H9 (cell line): ENCODE results near the gene ADGRD1. TPM values are rescaled to one million over a fixed set of nuclear protein-coding genes. Genes with fewer than 3 reads are reported as not detected.

ENCODE experiments used
- DNase-seq: peaks from one replicate; pipeline ENCODE4 v3.0.0-alpha.2; 2017
- H2AFZ ChIP-seq: one replicate; pipeline ENCODE4 v1.6.1; 2013; ENCODE audit warnings: mild to moderate bottlenecking, low read length, control low read depth, moderate library complexity
- H2AK5ac ChIP-seq: 2 replicates; pipeline ENCODE4 v1.6.1; 2013; ENCODE audit warnings: low read length, control low read depth, mixed read lengths; ENCODE audit not compliant: insufficient read length
- H2BK120ac ChIP-seq: one replicate; pipeline ENCODE4 v1.6.1; 2013; ENCODE audit warnings: low read depth, mild to moderate bottlenecking, low read length, control low read depth, inconsistent platforms; ENCODE audit not compliant: poor library complexity, severe bottlenecking
- H2BK12ac ChIP-seq: 2 replicates; pipeline ENCODE4 v1.6.1; 2013; ENCODE audit warnings: low read length, control low read depth, mixed read lengths, low read depth; ENCODE audit not compliant: insufficient read length
- H2BK15ac ChIP-seq: 2 replicates; pipeline ENCODE4 v1.6.1; 2013; ENCODE audit warnings: low read depth, low read length, control low read depth
- H2BK20ac ChIP-seq: one replicate; pipeline ENCODE4 v1.6.1; 2013; ENCODE audit warnings: low read depth, mild to moderate bottlenecking, low read length, control low read depth, inconsistent platforms; ENCODE audit not compliant: poor library complexity, severe bottlenecking
- H2BK5ac ChIP-seq: 2 replicates; pipeline ENCODE4 v1.6.1; 2013; ENCODE audit warnings: low read length, control low read depth, mixed read lengths; ENCODE audit not compliant: insufficient read length
- H3K14ac ChIP-seq: 2 replicates; pipeline ENCODE4 v1.6.1; 2013; ENCODE audit warnings: low read length, control low read depth; ENCODE audit not compliant: insufficient read depth
- H3K18ac ChIP-seq: 2 replicates; pipeline ENCODE4 v1.6.1; 2013; ENCODE audit warnings: low read depth, mild to moderate bottlenecking, mixed read lengths, low read length, control low read depth; ENCODE audit not compliant: insufficient read length
- H3K23ac ChIP-seq: 2 replicates; pipeline ENCODE4 v1.6.1; 2013; ENCODE audit warnings: low read length, control low read depth, mixed read lengths, low read depth; ENCODE audit not compliant: insufficient read length
- H3K23me2 ChIP-seq: 2 replicates; pipeline ENCODE4 v1.6.1; 2013; ENCODE audit warnings: low read depth, mild to moderate bottlenecking, mixed read lengths, low read length, control low read depth; ENCODE audit not compliant: insufficient read length, poor library complexity, severe bottlenecking
- H3K27ac ChIP-seq: 2 replicates; pipeline ENCODE4 v1.5.1; 2013; ENCODE audit warnings: low read length, control low read depth, mixed read lengths, low read depth; ENCODE audit not compliant: insufficient read length
- H3K27me3 ChIP-seq: 2 replicates; pipeline ENCODE4 v1.6.1; 2013; ENCODE audit warnings: low read length, control low read depth, inconsistent platforms; ENCODE audit not compliant: insufficient read depth
- H3K4ac ChIP-seq: 2 replicates; pipeline ENCODE4 v1.6.1; 2013; ENCODE audit warnings: low read depth, mild to moderate bottlenecking, control low read depth, inconsistent platforms, low read length, moderate library complexity
- H3K4me1 ChIP-seq: 2 replicates; pipeline ENCODE4 v1.6.1; 2013; ENCODE audit warnings: low read length, control low read depth, inconsistent platforms; ENCODE audit not compliant: insufficient read depth
- H3K4me2 ChIP-seq: 2 replicates; pipeline ENCODE4 v1.6.1; 2013; ENCODE audit warnings: low read length, control low read depth, mixed read lengths; ENCODE audit not compliant: insufficient read length, insufficient read depth
- H3K56ac ChIP-seq: 2 replicates; pipeline ENCODE4 v1.6.1; 2013; ENCODE audit warnings: low read depth, mild to moderate bottlenecking, mixed read lengths, low read length, control low read depth; ENCODE audit not compliant: insufficient read length
- H3K79me1 ChIP-seq: 2 replicates; pipeline ENCODE4 v1.6.1; 2013; ENCODE audit warnings: low read depth, mild to moderate bottlenecking, moderate library complexity, low read length, control low read depth, inconsistent platforms; ENCODE audit not compliant: insufficient read depth, poor library complexity, severe bottlenecking
- H3K79me2 ChIP-seq: 2 replicates; pipeline ENCODE4 v1.6.1; 2013; ENCODE audit warnings: low read length, control low read depth, inconsistent platforms; ENCODE audit not compliant: insufficient read depth
- H3K9ac ChIP-seq: 2 replicates; pipeline ENCODE4 v1.6.1; 2013; ENCODE audit warnings: low read length, control low read depth, mixed read lengths; ENCODE audit not compliant: insufficient read length; ENCODE audit errors: extremely low read depth
- H3K9me3 ChIP-seq: one replicate; pipeline ENCODE4 v1.6.1; 2013; ENCODE audit warnings: low read depth, low read length, inconsistent platforms; ENCODE audit not compliant: control insufficient read depth
- H3T11ph ChIP-seq: one replicate; pipeline ENCODE4 v1.6.1; 2013; ENCODE audit warnings: mild to moderate bottlenecking, low read length, control low read depth, inconsistent platforms
- H4K20me1 ChIP-seq: one replicate; pipeline ENCODE4 v1.6.1; 2013; ENCODE audit not compliant: control insufficient read depth, insufficient read length, insufficient read depth
- H4K5ac ChIP-seq: 2 replicates; pipeline ENCODE4 v1.6.1; 2013; ENCODE audit warnings: low read depth, mild to moderate bottlenecking, mixed read lengths, low read length, control low read depth; ENCODE audit not compliant: insufficient read length
- H4K8ac ChIP-seq: replicated peaks from 2 replicates; pipeline ENCODE4 v1.6.1; 2013; ENCODE audit warnings: low read length, control low read depth, mixed read lengths, low read depth; ENCODE audit not compliant: insufficient read length
- H4K91ac ChIP-seq: 2 replicates; pipeline ENCODE4 v1.6.1; 2013; ENCODE audit warnings: low read depth, mild to moderate bottlenecking, moderate library complexity, mixed read lengths, low read length, control low read depth; ENCODE audit not compliant: insufficient read length
- H3K27ac Mint-ChIP-seq, 3 experiments: 2 replicates in 2 of 3; 3 replicates in 1 of 3; pipeline ENCODE4 v1.8.0; 2020 to 2021; ENCODE audit warnings: mixed read lengths in 3 of 3, mild to moderate bottlenecking in 1 of 3, moderate library complexity in 1 of 3
- H3K27me3 Mint-ChIP-seq: 2 replicates; pipeline ENCODE4 v1.8.0; 2021; ENCODE audit warnings: low read depth, mild to moderate bottlenecking, moderate library complexity, mixed read lengths
- H3K36me3 Mint-ChIP-seq, 3 experiments: 2 replicates in 2 of 3; 3 replicates in 1 of 3; pipeline ENCODE4 v1.8.0; 2020 to 2021; ENCODE audit warnings: low read depth in 3 of 3, mixed read lengths in 3 of 3; ENCODE audit not compliant: insufficient read depth in 1 of 3
- H3K4me1 Mint-ChIP-seq, 2 experiments: 2 replicates each; pipeline ENCODE4 v1.8.0; 2020; ENCODE audit warnings: mixed read lengths in 2 of 2
- H3K4me3 Mint-ChIP-seq, 2 experiments: 2 replicates in 1 of 2; 3 replicates in 1 of 2; pipeline ENCODE4 v1.8.0; 2020 to 2021; ENCODE audit warnings: mild to moderate bottlenecking in 2 of 2, mixed read lengths in 2 of 2, moderate library complexity in 1 of 2
- H3K9me3 Mint-ChIP-seq, 2 experiments: 2 replicates in 1 of 2; 3 replicates in 1 of 2; pipeline ENCODE4 v1.8.0; 2020; ENCODE audit warnings: mild to moderate bottlenecking in 2 of 2, mixed read lengths in 2 of 2, moderate library complexity in 1 of 2
- CTCF ChIP-seq: fragments of 200-600 bp; sonication (generic); conservative IDR thresholded peaks from 3 replicates; pipeline ENCODE4 v1.8.0; 2021; ENCODE audit warnings: antibody characterized with exemption, mild to moderate bottlenecking
- WGBS: extraction: QIAGEN DNeasy Blood & Tissue Kit; methylation state at CpG from one replicate; pipeline ENCODE4 v1.1.7; 2013; ENCODE audit warnings: missing lambda C conversion rate, low lambda C conversion rate, mixed read lengths; ENCODE audit not compliant: insufficient read length; ENCODE audit errors: extremely low coverage; 5-methylcytosine and 5-hydroxymethylcytosine counted together
- total RNA-seq: library from RNA; stranded (reverse); gene quantifications from 2 replicates; pipeline ENCODE4 v1.2.1, GENCODE V29; 2021

The ADGRD1 gene
- total RNA-seq, 1 experiment from 2014 or later: 0.52 TPM

DNA sequence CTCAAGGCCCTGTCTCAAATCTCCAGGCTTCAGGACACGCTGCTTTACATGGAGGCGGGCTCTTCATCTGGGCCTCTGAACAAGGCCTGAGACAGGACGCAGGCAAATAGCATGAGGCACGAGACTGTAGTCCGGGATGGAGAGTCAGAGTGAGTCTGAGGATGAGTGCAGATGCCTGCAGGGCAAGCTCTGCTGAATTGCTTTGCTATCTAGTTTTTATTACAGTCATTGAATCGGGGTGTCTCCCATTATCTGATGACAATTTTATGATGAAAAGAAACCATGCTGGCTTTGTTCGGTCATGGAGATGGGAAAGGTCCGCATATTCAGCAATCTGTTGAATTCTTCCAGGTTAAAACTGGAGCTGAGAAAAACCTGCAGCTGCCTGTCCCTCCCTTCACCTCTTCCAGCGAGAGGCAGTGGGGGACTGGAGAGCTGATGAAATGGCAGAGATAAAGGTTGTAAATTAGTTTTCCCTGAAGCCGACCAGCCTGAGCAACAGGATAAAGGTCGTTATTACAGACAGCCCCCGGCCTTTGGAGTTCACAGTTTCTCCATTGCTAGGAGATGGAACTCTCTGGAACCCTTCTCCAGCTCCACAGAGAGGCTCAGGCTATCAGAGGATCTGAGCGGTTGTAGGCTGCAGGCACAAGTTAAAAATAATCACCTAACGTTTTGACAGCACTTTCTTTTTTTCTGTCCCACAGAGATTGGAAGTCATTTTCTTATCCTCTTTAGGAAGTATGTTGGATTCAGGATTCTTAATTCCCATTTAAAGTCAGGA, 1.3 kb upstream of the ADGRD1 start:
- Histone ChIP-seq H3K27ac (no peak overlapping the region), H2BK12ac (no peak overlapping the region), H4K8ac (no peak overlapping the region), H3K23me2 (no peaks in the 10 kb centered on the region), H4K20me1 (peaks cover 2% of the 10 kb centered on the region), H2AK5ac (no peak overlapping the region), H3K4me1 (peaks cover 5% of the 10 kb centered on the region; the same call in 1 of the 2 replicates), H3K27me3 (no peaks in the 10 kb centered on the region), H4K91ac (no peak overlapping the region), H3K4me2 (no peak overlapping the region), H3K4ac (no peak overlapping the region), H3T11ph (no peak overlapping the region), H2AFZ (no peak overlapping the region), H3K18ac (no peak overlapping the region), H2BK120ac (no peak overlapping the region), H3K79me1 (no peaks in the 10 kb centered on the region), H3K9me3 (no peaks in the 10 kb centered on the region), H4K5ac (no peak overlapping the region), H3K79me2 (no peaks in the 10 kb centered on the region), H2BK15ac (no peak overlapping the region), H3K56ac (no peak overlapping the region), H3K23ac (no peak overlapping the region), H3K14ac (no peak overlapping the region), H3K9ac (no peak overlapping the region), H2BK20ac (no peak overlapping the region), H2BK5ac (no peak overlapping the region)
- TF ChIP-seq CTCF: no peak
- Mint-ChIP-seq H3K27me3 (peaks cover 16% of the 10 kb centered on the region), H3K4me3 (no peak overlapping the region), H3K27ac (peak overlapping the region in 1 of 3 experiments; percentile 48; a peak in 1 of 7 replicates), H3K9me3 (peaks cover 2 to 8% of the 10 kb centered on the region in 2 experiments; a peak in 3 of 5 replicates), H3K4me1 (peaks cover 27 to 50% of the 10 kb centered on the region in 2 experiments), H3K36me3 (peaks cover 0 to 9% (median 0%) of the 10 kb centered on the region in 3 experiments; a peak in 2 of 7 replicates)
- no CpG with 5 or more reads among the region's 14 CpGs for WGBS
- no peak for DNase-seq
